ENCODE data around the gene VARS1.

DNA sequence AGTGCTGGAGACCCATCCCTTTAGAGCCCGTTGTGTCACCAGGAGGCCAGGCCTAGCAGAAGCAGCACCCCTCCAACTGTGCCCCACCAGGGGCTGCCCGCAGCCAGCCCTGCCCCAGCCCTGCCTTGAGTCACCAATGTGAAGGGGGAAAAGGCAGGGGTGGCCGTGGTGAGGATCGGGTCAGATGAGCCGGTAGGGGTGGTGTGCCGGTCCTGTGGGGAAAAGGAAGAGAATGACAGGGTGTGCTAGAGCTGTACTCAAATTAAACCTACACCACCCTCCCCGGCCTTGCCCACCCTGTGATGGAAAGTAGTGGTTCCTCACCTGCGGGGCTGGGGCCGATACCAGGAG is 30.0 kb downstream of the VARS1 start:
- TF ChIP-seq SP1 (IDR thresholded peaks at IDR 0.05), result no peak
- TF ChIP-seq, protein P1, sequence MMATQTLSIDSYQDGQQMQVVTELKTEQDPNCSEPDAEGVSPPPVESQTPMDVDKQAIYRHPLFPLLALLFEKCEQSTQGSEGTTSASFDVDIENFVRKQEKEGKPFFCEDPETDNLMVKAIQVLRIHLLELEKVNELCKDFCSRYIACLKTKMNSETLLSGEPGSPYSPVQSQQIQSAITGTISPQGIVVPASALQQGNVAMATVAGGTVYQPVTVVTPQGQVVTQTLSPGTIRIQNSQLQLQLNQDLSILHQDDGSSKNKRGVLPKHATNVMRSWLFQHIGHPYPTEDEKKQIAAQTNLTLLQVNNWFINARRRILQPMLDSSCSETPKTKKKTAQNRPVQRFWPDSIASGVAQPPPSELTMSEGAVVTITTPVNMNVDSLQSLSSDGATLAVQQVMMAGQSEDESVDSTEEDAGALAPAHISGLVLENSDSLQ (IDR thresholded peaks at IDR 0.05), result no peak
- no peak for TF ChIP-seq ELF4 (IDR thresholded peaks at IDR 0.05)
- TF ChIP-seq BHLHE40 (IDR thresholded peaks at IDR 0.05; ENCODE audit: borderline replicate concordance), result no peak
- no peak for TF ChIP-seq FOXK2 (IDR thresholded peaks at IDR 0.05)
- no peak for TF ChIP-seq SUZ12 (IDR thresholded peaks at IDR 0.05)
